Large intestine (tissue), 3 donors: ENCODE data around the gene LRRC47. TPM values are rescaled to one million over a fixed set of nuclear protein-coding genes. Genes with fewer than 3 reads are reported as not detected.
"Not testable (repeated sequence)": the region's sequence is repeated elsewhere in the genome, so short reads cannot be mapped to it uniquely, and the experiment has no call there.

ENCODE experiments used
- DNase-seq, 2 donors: peaks; one replicate each; pipeline versions ENCODE4 v3.0.0 to v3.0.0-alpha.2; 2013
- H3K27ac ChIP-seq: one replicate; pipeline ENCODE4 v1.5.1; 2013; ENCODE audit warnings: low read length
- H3K27me3 ChIP-seq: 2 replicates; pipeline ENCODE4 v1.6.1; 2013; ENCODE audit warnings: low read length; ENCODE audit not compliant: control insufficient read depth, insufficient read depth
- H3K36me3 ChIP-seq: 2 replicates; pipeline ENCODE4 v1.6.1; 2013; ENCODE audit warnings: low read length; ENCODE audit not compliant: control insufficient read depth, insufficient read depth
- H3K4me1 ChIP-seq: one replicate; pipeline ENCODE4 v1.6.1; 2013; ENCODE audit warnings: low read length; ENCODE audit not compliant: control insufficient read depth, insufficient read depth
- H3K4me3 ChIP-seq: one replicate; pipeline ENCODE4 v1.5.1; 2013; ENCODE audit warnings: low read length
- H3K9me3 ChIP-seq: one replicate; pipeline ENCODE4 v1.6.1; 2013; ENCODE audit warnings: mild to moderate bottlenecking, low read depth, low read length, moderate library complexity; ENCODE audit not compliant: control insufficient read depth
- WGBS: methylation state at CpG from one replicate; pipeline ENCODE4 v1.1.5; 2013; ENCODE audit warnings: low lambda C conversion rate; ENCODE audit not compliant: insufficient coverage; 5-methylcytosine and 5-hydroxymethylcytosine counted together
- polyA plus RNA-seq: library from polyadenylated mRNA; unstranded; fragments of 120-200 nt; gene quantifications from one replicate; pipeline ENCODE4 v1.2.1, GENCODE V29; 2013

Gene LRRC47
- polyA plus RNA-seq, 1 donor, result 47.9 TPM

DNA sequence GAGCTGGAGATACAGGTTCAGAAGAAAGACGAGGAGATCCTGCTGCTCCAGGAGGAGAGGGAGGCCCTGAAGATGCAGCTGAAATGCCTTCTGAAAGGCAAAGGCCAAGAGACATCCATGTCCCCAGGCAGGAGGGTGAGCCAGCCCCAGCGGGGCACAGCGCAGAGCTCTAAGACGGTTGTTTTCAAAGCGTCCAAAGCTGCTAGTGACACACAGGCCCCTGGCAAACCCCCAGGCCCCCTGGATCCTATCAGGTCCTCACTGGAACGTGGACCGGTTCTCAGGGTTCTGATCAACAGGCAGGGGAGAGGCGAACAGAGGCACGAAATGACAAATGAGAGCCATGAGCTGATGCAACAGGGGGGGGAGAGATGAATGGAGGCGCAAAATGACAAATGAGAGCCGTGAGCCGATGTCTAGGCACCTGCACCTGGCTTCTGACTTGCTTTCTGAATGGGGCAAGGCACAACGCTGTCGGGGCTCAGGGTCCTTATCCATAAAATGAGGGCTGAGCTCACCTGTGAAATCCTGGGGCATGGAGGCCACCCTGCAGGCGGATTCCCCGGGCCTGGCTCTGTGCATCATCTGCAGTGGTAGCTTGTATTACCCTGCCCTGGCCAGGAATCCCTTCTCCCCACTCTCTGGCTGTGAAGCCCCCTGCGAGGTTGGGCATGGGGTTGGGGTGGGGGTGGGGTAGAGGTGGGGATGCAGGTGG lies 34.8 kb downstream of the LRRC47 start:
- 81% methylated on average over 3 of the region's 17 CpGs for WGBS
- H3K4me1 ChIP-seq, result no peaks in the 10 kb centered on the region
- H3K36me3 ChIP-seq, result no peaks in the 10 kb centered on the region
- peaks cover 8% of the 10 kb centered on the region for H3K27me3 ChIP-seq
- no peak overlapping the region for H3K4me3 ChIP-seq
- DNase-seq, result no peak
- H3K27ac ChIP-seq, result no peak overlapping the region
- peaks cover 4% of the 10 kb centered on the region for H3K9me3 ChIP-seq

DNA sequence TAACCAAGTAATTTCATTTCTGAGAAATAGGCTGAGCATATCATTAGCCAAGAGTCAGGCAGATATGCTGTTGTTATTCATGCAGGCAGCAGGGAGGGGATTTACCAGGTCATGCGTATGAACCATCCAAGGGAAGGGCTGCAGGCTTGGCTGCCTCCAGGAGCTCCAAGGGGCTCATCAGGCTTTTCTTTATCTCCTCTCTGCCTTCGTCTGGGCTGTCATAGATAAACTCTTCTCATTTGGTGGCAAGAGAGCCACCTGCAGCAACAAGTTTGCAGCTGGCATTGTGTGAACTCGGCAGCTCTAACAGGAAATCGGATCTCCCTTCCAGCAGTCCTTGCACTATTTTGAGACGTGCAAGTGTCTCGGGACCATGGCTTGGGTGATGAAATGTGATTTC lies 36.5 kb downstream of the LRRC47 start:
- H3K4me3 ChIP-seq, result no peak overlapping the region
- H3K27me3 ChIP-seq, result peaks cover 13% of the 10 kb centered on the region
- H3K36me3 ChIP-seq, result no peaks in the 10 kb centered on the region
- no peak overlapping the region for H3K27ac ChIP-seq
- H3K9me3 ChIP-seq, result peaks cover 4% of the 10 kb centered on the region
- H3K4me1 ChIP-seq, result no peaks in the 10 kb centered on the region
- no CpG with 5 or more reads among the region's 6 CpGs for WGBS
- DNase-seq, result no peak

DNA sequence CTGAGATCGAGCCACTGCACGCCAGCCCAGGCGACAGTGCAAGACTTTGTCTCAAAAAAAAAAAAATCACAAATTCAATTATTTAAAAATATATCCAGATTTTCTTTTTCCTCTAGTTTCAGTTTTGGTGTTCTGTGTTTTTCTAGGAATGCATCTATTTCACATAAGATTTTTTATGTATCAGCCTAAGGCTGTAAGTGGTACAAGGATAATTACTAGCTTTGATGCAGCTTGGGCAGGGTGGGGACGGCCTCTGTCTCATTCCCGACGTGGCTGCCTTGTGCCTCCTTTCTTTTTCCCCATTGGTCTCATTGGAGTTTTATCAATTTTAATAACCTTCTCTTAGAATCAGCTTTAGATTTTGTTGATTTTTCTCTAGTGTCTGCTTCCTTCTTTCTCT lies 37.1 kb downstream of the LRRC47 start:
- Histone ChIP-seq H3K36me3 (no peaks in the 10 kb centered on the region), H3K4me3 (no peak overlapping the region), H3K27me3 (peaks cover 14% of the 10 kb centered on the region), H3K27ac (no peak overlapping the region), H3K4me1 (no peaks in the 10 kb centered on the region), H3K9me3 (peaks cover 4% of the 10 kb centered on the region)
- no peak for DNase-seq
- 74% methylated on average over 3 of the region's 6 CpGs for WGBS

DNA sequence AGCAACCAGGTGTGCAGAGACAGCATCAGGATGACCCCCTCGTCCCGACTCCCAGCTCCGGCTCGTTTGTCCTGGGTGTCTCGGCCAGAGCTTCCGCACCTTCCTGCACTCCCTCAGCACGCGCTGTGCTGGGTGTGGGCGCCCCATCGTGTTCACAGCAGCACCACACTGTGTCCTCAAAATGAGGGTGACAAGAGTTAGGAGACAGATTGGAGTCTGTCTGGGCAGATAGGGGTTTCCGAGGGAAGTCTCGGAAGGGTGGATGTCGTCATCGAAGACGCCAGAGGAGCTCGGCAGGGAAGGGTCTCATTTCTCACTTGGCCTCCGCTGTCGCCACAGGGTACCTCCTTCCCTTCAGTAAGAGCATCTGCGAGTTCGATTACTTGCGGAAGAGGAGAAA lies 39.9 kb downstream of the LRRC47 start:
- H3K27ac ChIP-seq, result no peak overlapping the region
- peaks cover 4% of the 10 kb centered on the region for H3K9me3 ChIP-seq
- no peak overlapping the region for H3K4me3 ChIP-seq
- H3K27me3 ChIP-seq, result peaks cover 23% of the 10 kb centered on the region
- no peaks in the 10 kb centered on the region for H3K36me3 ChIP-seq
- WGBS, result no CpG with 5 or more reads among the region's 21 CpGs
- H3K4me1 ChIP-seq, result no peaks in the 10 kb centered on the region
- DNase-seq, result no peak

DNA sequence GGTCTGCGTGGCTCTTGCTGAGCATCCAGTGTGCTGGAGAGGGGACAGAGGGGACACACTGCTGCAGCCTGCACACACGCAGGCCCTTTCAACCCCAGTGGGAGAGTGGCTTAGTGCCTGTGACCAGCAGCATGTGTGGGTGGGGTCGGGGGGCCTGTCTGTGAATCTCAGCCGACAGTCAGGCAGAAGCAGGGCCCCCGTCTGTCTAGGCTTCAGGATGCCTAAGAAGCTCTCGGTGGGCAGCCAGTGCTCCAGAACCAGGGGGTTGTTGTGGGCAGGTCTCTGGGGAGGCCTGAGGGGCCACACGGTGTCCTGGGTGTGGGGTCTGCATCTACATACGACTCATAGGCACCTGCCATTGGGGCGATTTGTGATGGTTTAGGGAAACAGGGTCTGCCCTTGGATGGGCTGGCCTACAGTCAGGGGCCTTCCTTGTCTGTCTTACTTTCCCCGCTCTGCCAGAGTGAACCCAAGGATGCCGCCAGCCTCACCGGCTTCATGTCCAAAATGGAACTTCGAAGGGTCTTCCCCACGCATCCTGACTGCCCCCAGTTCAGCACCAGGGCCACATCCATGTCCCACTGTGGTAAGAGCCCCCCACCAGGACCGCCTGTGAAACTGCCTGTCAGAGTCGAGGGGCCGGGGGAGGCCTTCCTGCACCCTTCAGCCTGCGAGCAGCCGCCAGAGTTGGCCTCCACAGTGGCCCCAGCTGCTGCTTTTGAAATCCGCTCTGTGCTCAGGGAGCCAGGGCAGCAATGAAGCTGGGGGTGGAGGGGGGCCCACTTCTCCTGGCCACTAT lies 42.4 kb downstream of the LRRC47 start:
- no peak for DNase-seq

DNA sequence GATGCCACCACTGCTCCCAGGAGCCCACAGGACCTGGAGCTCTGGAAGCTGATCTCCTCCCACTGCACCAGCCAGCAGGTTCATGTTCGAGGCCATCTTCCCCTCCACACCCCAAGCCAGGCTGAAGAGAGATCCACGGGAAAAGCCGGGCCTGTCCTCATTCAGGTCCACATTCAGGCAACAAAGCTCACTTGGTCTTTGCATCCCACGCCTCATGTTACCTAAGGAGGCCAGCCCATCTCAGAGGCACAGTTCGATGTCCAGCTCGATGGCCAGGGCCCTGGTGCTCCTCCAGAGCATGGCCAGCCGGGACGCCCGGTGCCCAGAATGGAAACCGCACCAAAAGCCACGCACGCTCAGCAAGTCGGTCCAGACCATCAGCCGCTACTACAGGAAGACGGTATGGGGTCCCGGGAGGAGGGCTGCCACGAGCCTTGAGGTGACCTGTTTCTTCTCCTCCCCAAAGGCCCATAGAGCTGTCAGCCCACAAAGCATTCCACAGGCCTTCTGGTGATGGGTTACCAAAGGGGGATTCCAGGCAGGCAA lies 43.8 kb downstream of the LRRC47 start, which contains the start of gene CCDC27:
TSS of gene CCDC27 (plus strand) at position 51 of the 546 bp plus-strand sequence. CDS start at position 83, 32 bp downstream.
- no peaks in the 10 kb centered on the region for H3K36me3 ChIP-seq
- WGBS, result no CpG with 5 or more reads among the region's 17 CpGs
- H3K4me1 ChIP-seq, result peaks cover 6% of the 10 kb centered on the region
- no peak within 1 kb of the TSS for H3K4me3 ChIP-seq
- peaks cover 25% of the 10 kb centered on the region for H3K27me3 ChIP-seq
- no peak for DNase-seq
- no peak within 1 kb of the TSS for H3K27ac ChIP-seq
- no peaks in the 10 kb centered on the region for H3K9me3 ChIP-seq

More for the DNA sequence above, 42.4 kb downstream of the LRRC47 start:
- no peak overlapping the region for H3K27ac ChIP-seq
- no peaks in the 10 kb centered on the region for H3K4me1 ChIP-seq
- H3K4me3 ChIP-seq, result no peak overlapping the region
- no CpG with 5 or more reads among the region's 20 CpGs for WGBS
- H3K36me3 ChIP-seq, result no peaks in the 10 kb centered on the region
- no peaks in the 10 kb centered on the region for H3K9me3 ChIP-seq
- H3K27me3 ChIP-seq, result peaks cover 25% of the 10 kb centered on the region

DNA sequence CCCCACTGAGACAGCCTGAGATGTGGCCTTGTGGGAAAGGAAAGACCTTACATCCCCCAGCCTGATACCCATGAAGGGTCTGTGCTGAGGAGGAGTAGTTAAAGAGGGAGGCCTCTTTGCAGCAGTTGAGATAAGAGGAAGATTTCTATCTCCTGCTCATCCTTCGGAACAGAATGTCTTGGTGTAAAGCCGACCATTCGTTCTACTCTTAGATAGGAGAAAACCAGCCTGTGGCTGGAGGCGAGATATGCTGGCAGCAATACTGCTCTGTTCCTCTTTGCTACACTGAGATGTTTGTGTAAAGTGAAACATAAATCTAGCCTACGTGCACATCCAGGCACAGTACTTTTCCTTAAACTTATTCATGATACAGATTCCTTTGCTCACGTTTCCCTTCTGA lies 45.6 kb downstream of the LRRC47 start:
- whole genome bisulfite sequencing, result 39% methylated on average over 2 of the region's 6 CpGs
- Histone ChIP-seq H3K27ac (no peak overlapping the region), H3K4me3 (no peak overlapping the region), H3K36me3 (no peaks in the 10 kb centered on the region), H3K4me1 (peaks cover 6% of the 10 kb centered on the region), H3K27me3 (peaks cover 25% of the 10 kb centered on the region), H3K9me3 (no peaks in the 10 kb centered on the region)
- DNase-seq, result no peak

DNA sequence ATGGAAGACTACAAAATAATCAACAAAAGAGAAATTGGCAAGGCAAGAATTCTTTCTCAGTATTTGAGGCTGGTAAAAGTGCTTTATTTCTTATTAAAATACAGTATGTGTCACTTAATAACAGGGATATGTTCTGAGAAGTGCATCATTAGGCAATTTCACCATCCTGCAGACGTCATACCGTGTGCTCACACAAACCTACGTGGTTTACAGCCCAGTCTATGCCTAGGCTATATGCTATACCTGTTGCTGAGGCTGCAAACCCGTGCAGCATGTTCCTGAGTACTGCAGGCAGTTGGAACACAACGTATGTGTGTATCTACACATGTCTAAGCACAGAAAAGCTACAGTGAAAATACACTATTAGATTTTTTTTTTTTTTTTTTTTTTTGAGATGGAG lies 46.8 kb downstream of the LRRC47 start:
- no peak overlapping the region for H3K27ac ChIP-seq
- no peaks in the 10 kb centered on the region for H3K9me3 ChIP-seq
- no peak overlapping the region for H3K4me3 ChIP-seq
- H3K36me3 ChIP-seq, result no peaks in the 10 kb centered on the region
- peaks cover 6% of the 10 kb centered on the region for H3K4me1 ChIP-seq
- no peak for DNase-seq
- WGBS, result 100% methylated on average over 1 of the region's 5 CpGs
- H3K27me3 ChIP-seq, result peaks cover 18% of the 10 kb centered on the region

DNA sequence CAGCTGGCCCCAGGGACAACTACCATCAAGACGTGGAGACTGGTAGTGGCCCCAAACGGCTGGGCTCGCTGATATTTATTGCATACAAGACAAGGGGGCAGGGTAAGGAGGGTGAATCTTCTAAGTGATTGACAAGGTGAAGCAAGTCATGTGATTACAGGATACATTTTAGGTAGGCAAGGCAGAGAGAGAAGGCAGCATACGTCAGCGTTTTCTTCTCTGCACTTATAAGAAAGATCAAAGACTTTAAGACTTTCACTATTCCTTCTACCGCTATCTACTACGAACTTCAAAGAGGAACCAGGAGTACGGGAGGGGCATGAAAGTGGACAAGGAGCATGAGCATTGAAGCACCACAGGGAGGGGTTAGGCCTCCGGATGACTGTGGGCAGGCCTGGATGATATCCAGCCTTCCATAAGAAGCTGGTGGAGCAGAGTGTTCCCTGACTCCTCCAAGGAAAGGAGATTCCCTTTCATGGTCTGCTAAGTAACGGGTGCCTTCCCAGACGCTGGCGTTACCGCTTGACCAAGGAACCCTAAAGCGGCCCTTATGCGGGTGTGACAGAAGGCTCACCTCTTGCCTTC lies 47.9 kb downstream of the LRRC47 start:
- H3K27ac ChIP-seq, result not testable (repeated sequence)
- WGBS, result no CpG with 5 or more reads among the region's 15 CpGs

DNA sequence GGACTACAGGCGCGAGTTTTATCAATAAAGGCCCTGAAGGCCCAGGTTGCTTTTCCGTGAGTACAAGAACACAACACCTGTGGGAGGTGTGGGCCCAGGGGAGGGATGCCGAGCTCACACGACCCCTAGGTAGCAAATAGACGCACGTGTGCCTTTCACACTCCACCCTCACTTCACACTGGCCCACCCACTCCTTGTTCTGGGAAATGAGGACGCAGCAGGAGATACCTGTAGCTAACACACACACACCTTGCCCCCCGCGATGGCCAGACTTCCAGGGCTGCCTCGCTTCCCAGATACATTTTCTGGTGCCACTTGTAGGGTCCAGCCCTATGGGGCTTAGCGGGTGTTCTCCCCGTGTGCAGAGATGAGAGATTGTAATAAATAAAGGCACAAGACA lies 48.4 kb downstream of the LRRC47 start:
- Histone ChIP-seq H3K9me3 (no peaks in the 10 kb centered on the region), H3K27me3 (peaks cover 18% of the 10 kb centered on the region), H3K4me3 (peak overlapping the region; percentile 55), H3K27ac (no peak overlapping the region), H3K4me1 (peaks cover 6% of the 10 kb centered on the region), H3K36me3 (peaks cover 3% of the 10 kb centered on the region)
- DNase-seq, result no peak
- no CpG with 5 or more reads among the region's 13 CpGs for WGBS

More for the DNA sequence above, 47.9 kb downstream of the LRRC47 start:
- not testable (repeated sequence) for H3K4me1 ChIP-seq, DNase-seq, H3K9me3 ChIP-seq, H3K4me3 ChIP-seq, H3K36me3 ChIP-seq
- H3K27me3 ChIP-seq, result peaks cover 18% of the 10 kb centered on the region
